ENCODE measurements around the gene CCDC50. TPM values are rescaled to one million over a fixed set of nuclear protein-coding genes. Genes with fewer than 3 reads are reported as not detected.

The CCDC50 gene
- total RNA-seq, 2 donors from 2014 or later = 99.5 to 169 TPM

- H3K36me3 ChIP-seq = peaks cover 10% of the 10 kb centered on the region
- DNase-seq (ENCODE audit: low spot score) (no peak), ATAC-seq (ENCODE audit: insufficient number of reproducible peaks, low FRiP score, low read depth) (no peak)
- TF ChIP-seq CTCF (IDR thresholded peaks at IDR 0.05) = no peak
- no peak overlapping the region for H3K27ac ChIP-seq
- no peaks in the 10 kb centered on the region for H3K27me3 ChIP-seq (replicated peaks; ENCODE audit: insufficient read depth)
- H3K4me3 ChIP-seq = no peak overlapping the region
- no peaks in the 10 kb centered on the region for H3K4me1 ChIP-seq (ENCODE audit: control insufficient read depth in 1 of 2, low read depth in 2 of 2)
- H3K9me3 ChIP-seq = no peaks in the 10 kb centered on the region
Measured at GRCh38 chr3:191366675-191367074, 37.5 kb downstream of the CCDC50 start.

- H3K27me3 ChIP-seq (replicated peaks; ENCODE audit: insufficient read depth) = no peaks in the 10 kb centered on the region
- ATAC-seq (ENCODE audit: insufficient number of reproducible peaks, low FRiP score, low read depth) (no peak), DNase-seq (ENCODE audit: low spot score) (no peak)
- H3K4me1 ChIP-seq (ENCODE audit: control insufficient read depth in 1 of 2, low read depth in 2 of 2) = no peaks in the 10 kb centered on the region
- peaks cover 3% of the 10 kb centered on the region for H3K36me3 ChIP-seq
- no peak for TF ChIP-seq CTCF (IDR thresholded peaks at IDR 0.05)
- no peaks in the 10 kb centered on the region for H3K9me3 ChIP-seq
- H3K4me3 ChIP-seq = no peak overlapping the region
- no peak overlapping the region for H3K27ac ChIP-seq
Measured at GRCh38 chr3:191368755-191369615, 39.8 kb downstream of the CCDC50 start.

GRCh38 chr3:191369616-191370010, 40.4 kb downstream of the CCDC50 start:
- no peaks in the 10 kb centered on the region for H3K9me3 ChIP-seq
- H3K27me3 ChIP-seq (replicated peaks; ENCODE audit: insufficient read depth) = no peaks in the 10 kb centered on the region
- H3K4me1 ChIP-seq (ENCODE audit: control insufficient read depth in 1 of 2, low read depth in 2 of 2) = no peaks in the 10 kb centered on the region
- ATAC-seq (ENCODE audit: insufficient number of reproducible peaks, low FRiP score, low read depth) (no peak), DNase-seq (ENCODE audit: low spot score) (no peak)
- no peak for TF ChIP-seq CTCF (IDR thresholded peaks at IDR 0.05)
- H3K36me3 ChIP-seq = peaks cover 3% of the 10 kb centered on the region
- no peak overlapping the region for H3K4me3 ChIP-seq
- H3K27ac ChIP-seq = no peak overlapping the region

- no peak for TF ChIP-seq CTCF (IDR thresholded peaks at IDR 0.05)
- Histone ChIP-seq H3K4me3 (no peak overlapping the region), H3K4me1 (ENCODE audit: control insufficient read depth in 1 of 2, low read depth in 2 of 2) (peaks cover 7 to 9% of the 10 kb centered on the region in 2 donors), H3K27ac (no peak overlapping the region), H3K36me3 (no peaks in the 10 kb centered on the region), H3K27me3 (replicated peaks; ENCODE audit: insufficient read depth) (no peaks in the 10 kb centered on the region), H3K9me3 (no peaks in the 10 kb centered on the region)
- ATAC-seq (ENCODE audit: insufficient number of reproducible peaks, low FRiP score, low read depth) = no peak
- no peak for DNase-seq (ENCODE audit: low spot score)
Measured at GRCh38 chr3:191372122-191372521, 42.9 kb downstream of the CCDC50 start.

- Histone ChIP-seq H3K4me1 (ENCODE audit: control insufficient read depth in 1 of 2, low read depth in 2 of 2) (peaks cover 8 to 9% of the 10 kb centered on the region in 2 donors), H3K4me3 (no peak overlapping the region), H3K9me3 (no peaks in the 10 kb centered on the region), H3K27me3 (replicated peaks; ENCODE audit: insufficient read depth) (no peaks in the 10 kb centered on the region), H3K36me3 (no peaks in the 10 kb centered on the region), H3K27ac (no peak overlapping the region)
- DNase-seq (ENCODE audit: low spot score) = no peak
- no peak for ATAC-seq (ENCODE audit: insufficient number of reproducible peaks, low FRiP score, low read depth)
- TF ChIP-seq CTCF (IDR thresholded peaks at IDR 0.05) = no peak
Measured at GRCh38 chr3:191373327-191373726, 44.1 kb downstream of the CCDC50 start.

Data from thoracic aorta (tissue), 2 donors.